Measurements from ENCODE around the gene RBFOX2. TPM values are rescaled to one million over a fixed set of nuclear protein-coding genes. Genes with fewer than 3 reads are reported as not detected.
"Not testable (repeated sequence)": the region's sequence is repeated elsewhere in the genome, so short reads cannot be mapped to it uniquely, and the experiment has no call there.

RBFOX2 gene
- total RNA-seq, 1 donor: 187 TPM

DNA sequence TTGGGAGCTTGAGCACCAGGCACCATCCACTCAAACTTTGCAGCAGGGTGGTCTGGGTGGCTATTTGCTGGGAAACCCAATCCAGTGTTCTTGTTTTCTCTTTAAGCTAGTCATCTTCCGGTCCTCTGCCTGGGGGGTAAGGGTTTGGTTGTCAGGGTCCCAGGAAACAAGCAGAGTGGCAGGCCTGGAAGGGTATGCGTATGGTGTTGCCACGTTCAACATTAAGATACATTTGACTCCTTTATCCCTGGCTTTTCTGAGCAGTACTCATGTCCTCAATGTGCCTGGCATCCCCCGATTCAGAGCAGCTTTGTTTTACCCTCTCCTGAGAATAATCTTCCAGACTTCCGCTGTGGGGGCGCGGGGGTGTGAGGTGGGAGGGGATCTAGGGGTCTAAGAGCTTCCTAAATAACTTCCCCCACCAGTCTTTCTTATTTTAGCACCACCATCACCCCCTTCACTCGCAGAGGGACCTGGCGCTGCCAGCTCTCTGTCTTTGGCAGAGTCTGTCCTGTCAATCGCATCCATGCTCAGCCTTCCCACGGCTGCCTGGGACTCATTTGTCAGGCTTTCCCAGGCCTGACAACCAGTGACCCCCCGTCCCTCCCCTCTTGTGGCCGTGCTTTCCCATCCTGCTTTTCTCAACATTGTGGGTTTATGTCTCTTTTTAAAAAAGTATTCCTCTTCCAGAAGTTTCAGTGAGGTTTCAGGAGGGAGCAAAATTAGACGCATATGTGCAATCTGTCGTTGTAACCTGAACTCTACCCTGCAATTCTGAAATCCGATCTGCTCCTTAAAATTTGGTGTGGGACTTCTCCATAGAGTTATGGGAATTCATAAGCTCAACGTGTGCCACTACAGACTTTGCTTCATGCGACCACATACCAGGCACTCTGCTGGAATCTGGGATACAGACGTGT lies 27.0 kb upstream of the RBFOX2 start:
- TF ChIP-seq, protein P1, sequence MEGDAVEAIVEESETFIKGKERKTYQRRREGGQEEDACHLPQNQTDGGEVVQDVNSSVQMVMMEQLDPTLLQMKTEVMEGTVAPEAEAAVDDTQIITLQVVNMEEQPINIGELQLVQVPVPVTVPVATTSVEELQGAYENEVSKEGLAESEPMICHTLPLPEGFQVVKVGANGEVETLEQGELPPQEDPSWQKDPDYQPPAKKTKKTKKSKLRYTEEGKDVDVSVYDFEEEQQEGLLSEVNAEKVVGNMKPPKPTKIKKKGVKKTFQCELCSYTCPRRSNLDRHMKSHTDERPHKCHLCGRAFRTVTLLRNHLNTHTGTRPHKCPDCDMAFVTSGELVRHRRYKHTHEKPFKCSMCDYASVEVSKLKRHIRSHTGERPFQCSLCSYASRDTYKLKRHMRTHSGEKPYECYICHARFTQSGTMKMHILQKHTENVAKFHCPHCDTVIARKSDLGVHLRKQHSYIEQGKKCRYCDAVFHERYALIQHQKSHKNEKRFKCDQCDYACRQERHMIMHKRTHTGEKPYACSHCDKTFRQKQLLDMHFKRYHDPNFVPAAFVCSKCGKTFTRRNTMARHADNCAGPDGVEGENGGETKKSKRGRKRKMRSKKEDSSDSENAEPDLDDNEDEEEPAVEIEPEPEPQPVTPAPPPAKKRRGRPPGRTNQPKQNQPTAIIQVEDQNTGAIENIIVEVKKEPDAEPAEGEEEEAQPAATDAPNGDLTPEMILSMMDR (IDR thresholded peaks at IDR 0.05; ENCODE audit: insufficient read depth, low read length): no peak
- DNase-seq (ENCODE audit: low read depth): no peak
- no peak overlapping the region for H3K4me3 ChIP-seq (ENCODE audit: low read depth, low read length)

DNA sequence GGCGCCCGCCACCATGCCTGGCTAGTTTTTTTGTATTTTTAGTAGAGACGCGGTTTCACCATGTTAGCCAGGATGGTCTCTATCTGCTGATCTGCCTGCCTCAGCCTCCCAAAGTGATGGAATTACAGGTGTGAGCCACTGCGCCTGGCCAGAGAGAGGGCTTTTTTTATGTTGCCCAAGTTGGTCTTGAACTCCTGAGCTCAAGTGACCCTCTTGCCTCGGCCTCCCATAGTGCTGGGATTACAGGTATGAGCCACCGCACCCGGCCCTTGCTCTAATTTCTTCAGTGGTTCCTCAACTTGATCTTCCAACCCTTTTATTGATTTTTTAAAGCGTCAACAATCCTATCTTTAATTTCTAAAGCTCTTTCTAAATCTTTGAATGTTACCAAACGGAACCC lies 25.8 kb upstream of the RBFOX2 start:
- not testable (repeated sequence) for DNase-seq (ENCODE audit: low read depth); H3K4me3 ChIP-seq (ENCODE audit: low read depth, low read length)

DNA sequence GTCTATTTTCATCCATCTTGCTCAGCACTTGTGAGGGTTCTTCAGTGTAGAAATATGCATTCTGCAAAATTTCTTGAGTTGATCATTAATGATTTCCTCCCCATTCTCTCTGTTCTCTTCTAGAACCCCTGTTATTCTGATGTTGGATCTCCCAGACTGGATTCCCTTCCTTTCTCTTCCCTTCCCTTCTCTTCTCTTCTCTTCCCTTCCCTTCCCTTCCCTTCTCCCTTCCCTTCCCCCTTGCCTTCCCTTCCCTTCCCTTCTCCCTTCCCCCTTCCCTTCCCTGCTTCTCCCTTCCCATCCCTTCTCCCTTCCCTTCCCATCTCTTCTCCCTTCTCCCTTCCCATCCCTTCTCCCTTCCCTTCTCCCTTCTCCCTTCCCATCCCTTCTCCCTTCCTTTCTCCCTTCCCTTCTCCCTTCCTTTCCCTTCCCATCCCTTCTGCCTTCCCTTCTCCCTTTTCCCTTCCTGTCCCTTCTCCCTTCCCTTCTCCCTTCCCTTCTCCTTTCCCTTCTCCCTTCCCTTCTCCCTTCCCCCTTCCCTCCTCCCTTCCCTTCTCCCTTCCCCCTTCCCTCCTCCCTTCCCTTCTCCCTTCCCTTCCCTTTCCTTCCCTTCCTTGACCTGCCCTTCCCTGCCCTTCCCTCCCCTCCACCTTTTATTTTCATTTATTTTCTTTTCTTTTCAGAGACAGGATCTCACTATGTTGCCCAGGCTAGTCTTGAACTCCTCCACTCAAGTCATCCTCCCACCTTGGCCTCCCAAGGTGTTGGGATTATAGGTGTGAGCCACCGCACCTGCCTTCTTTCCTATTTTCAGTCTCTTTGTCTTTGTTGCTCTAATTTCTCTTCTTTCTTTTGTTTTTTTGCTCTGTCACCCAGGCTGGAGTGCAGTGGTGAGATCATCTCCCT lies 24.9 kb upstream of the RBFOX2 start:
- no peak overlapping the region for H3K4me3 ChIP-seq (ENCODE audit: low read depth, low read length)
- TF ChIP-seq, protein P1 (IDR thresholded peaks at IDR 0.05; ENCODE audit: insufficient read depth, low read length): no peak
- DNase-seq (ENCODE audit: low read depth): no peak

DNA sequence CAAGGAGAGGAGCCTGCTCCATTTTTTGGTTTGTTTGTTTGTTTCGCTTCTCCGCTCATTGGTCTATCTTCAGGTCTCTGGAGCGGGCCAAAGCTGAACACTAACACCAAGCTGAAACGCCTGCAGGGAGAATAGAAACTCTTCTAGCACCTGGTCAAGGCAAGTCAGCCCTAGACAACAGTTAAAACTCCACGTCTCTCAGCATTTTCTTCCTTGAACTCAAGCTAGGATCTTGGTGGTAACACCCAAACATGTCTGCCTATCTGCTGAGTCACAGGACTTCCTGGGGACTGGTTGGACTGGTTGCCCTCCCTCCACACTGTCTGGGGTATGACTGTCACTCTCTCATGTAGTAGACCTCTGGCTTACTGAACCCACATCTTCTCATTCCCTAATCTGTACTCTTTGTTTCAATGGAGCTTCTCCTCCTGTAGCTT lies 23.9 kb upstream of the RBFOX2 start:
- no peak overlapping the region for H3K4me3 ChIP-seq (ENCODE audit: low read depth, low read length)
- DNase-seq (ENCODE audit: low read depth): no peak
- TF ChIP-seq, protein P1 (IDR thresholded peaks at IDR 0.05; ENCODE audit: insufficient read depth, low read length): no peak

DNA sequence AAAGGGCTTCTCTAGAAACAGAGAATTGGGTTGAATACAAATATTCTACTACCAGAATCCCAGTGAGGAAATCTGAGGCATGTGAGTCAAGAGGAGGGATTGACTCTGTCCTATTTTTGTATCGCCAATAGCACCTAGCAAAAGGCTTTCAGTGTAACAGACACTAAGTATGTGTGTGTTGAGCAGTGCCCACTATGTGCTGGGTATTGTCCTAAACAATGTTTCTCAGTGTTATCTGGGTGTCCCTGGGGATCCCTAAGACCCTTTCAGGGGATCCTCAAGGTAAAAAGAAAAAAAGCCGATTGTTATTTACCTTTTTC lies 21.0 kb upstream of the RBFOX2 start:
- TF ChIP-seq, protein P1 (IDR thresholded peaks at IDR 0.05; ENCODE audit: insufficient read depth, low read length): no peak
- no peak overlapping the region for H3K4me3 ChIP-seq (ENCODE audit: low read depth, low read length)
- DNase-seq (ENCODE audit: low read depth): no peak

DNA sequence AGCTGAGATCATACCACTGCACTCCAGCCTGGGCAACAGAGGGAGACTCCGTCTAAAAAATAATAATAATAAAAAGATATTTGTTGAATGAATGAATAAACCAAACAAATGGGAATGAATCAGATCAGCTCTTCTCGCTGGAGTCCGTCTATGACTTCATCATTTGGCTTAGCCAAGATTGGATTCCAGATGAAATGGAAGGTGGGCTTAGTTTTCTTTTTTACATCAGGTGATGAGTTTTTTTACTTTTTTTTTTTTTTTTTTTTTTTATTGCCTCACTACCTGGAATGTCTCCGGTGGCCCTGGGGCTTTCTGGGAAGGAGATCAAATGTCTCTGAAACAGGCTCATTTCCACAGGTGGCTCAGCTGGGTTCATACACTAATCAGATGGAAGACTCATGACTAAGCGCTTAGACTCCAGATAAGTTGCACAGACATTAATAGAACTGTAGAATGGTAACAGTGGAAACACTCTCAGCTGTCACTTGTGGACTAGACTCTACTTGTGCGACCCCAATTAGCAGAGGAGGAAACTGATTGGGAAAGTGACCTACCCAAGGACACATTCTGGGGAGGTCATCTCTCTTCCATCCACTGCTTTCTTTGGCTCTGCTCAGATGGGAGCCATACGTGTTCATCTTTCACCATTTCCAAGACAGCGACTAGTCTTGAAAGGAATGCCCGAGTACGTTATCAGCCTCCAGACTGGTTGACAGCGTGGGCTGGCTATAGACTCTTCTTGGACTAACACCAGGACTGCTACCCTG lies 20.5 kb upstream of the RBFOX2 start:
- peak; percentile 71 for DNase-seq (ENCODE audit: low read depth)
- TF ChIP-seq, protein P1 (IDR thresholded peaks at IDR 0.05; ENCODE audit: insufficient read depth, low read length): no peak
- no peak overlapping the region for H3K4me3 ChIP-seq (ENCODE audit: low read depth, low read length)

DNA sequence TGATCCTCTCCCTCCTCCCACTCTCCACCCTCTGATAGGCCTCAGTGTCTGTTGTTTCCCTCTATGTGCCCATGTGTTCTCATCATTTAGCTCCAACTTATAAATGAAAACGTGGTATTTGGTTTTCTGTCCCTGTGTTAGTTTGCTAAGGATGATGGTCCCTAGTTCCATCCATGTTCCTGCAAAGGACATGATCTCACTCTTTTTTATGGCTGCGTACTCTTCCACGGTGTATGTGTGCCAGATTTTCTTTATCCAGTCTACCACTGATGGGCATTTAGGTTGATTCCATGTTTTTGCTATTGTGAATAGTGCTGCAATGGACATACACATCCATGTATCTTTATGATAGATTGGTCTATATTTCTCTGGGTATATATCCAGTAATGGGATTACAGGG lies 15.9 kb upstream of the RBFOX2 start:
- DNase-seq (ENCODE audit: low read depth); H3K4me3 ChIP-seq (ENCODE audit: low read depth, low read length): not testable (repeated sequence)
